Activated T-helper 1 cell treated with Interleukin-2 at 50 U/mL for 16 hours (primary cell): ENCODE results near the gene CHAC1.

Experiments
- DNase-seq: peaks from one replicate; pipeline ENCODE4 v3.0.0-alpha.2; 2020; ENCODE audit warnings: low read depth

CHAC1 gene

GRCh38 chr15:40925495-40925862 lies 27.8 kb upstream of the CHAC1 start:
- DNase-seq = no peak

- DNase-seq = no peak
Measured at GRCh38 chr15:40925863-40926658, 27.2 kb upstream of the CHAC1 start.

GRCh38 chr15:40926659-40927494 lies 26.4 kb upstream of the CHAC1 start:
- no peak for DNase-seq

GRCh38 chr15:40927495-40927872 lies 25.8 kb upstream of the CHAC1 start:
- DNase-seq = no peak

- no peak for DNase-seq
Measured at GRCh38 chr15:40927873-40928806, 25.1 kb upstream of the CHAC1 start.

- DNase-seq = no peak
Measured at GRCh38 chr15:40928821-40929659, 24.2 kb upstream of the CHAC1 start, which contains the start of gene DLL4. Gene DLL4, plus strand, starts transcription at chr15:40929340. Its CDS starts 329 bp downstream, at chr15:40929669.

GRCh38 chr15:40929660-40930429 lies 23.4 kb upstream of the CHAC1 start:
- no peak for DNase-seq

GRCh38 chr15:40930430-40931299 lies 22.6 kb upstream of the CHAC1 start:
- no peak for DNase-seq

GRCh38 chr15:40931300-40932142 lies 21.8 kb upstream of the CHAC1 start:
- no peak for DNase-seq

- DNase-seq = no peak
Measured at GRCh38 chr15:40932156-40932555, 21.1 kb upstream of the CHAC1 start.

GRCh38 chr15:40932649-40933516 lies 20.4 kb upstream of the CHAC1 start:
- DNase-seq = no peak

- DNase-seq = no peak
Measured at GRCh38 chr15:40933517-40933902, 19.8 kb upstream of the CHAC1 start.

- DNase-seq = no peak
Measured at GRCh38 chr15:40934457-40934856, 18.8 kb upstream of the CHAC1 start.

GRCh38 chr15:40936234-40936708 lies 17.0 kb upstream of the CHAC1 start:
- DNase-seq = no peak

GRCh38 chr15:40936709-40937666 lies 16.3 kb upstream of the CHAC1 start:
- no peak for DNase-seq
